Astrocyte of the spinal cord (primary cell): ENCODE data around the gene NAGS.
"Not testable (repeated sequence)": the region's sequence is repeated elsewhere in the genome, so short reads cannot be mapped to it uniquely, and the experiment has no call there.

Source experiments
- DNase-seq: peaks from one replicate; pipeline ENCODE4 v3.0.0; 2011; ENCODE audit warnings: low read depth, low spot score
- H3K4me3 ChIP-seq: 2 replicates; pipeline ENCODE4 v1.5.1; 2011; ENCODE audit warnings: low read depth, mild to moderate bottlenecking, low read length, moderate library complexity
- in situ Hi-C: cut with HindIII; loops from 2 replicates; pipeline ENCODE4 v1.10.0; 2017; ENCODE audit warnings: low sequenced_read_pairs
- TF ChIP-seq, protein P1 (sequence below): IDR thresholded peaks from 2 replicates; pipeline ENCODE4 v1.5.1; 2012; ENCODE audit warnings: low read depth, mild to moderate bottlenecking, low read length, inconsistent platforms

NAGS gene

GRCh38 chr17:43966276-43966675 lies 38.1 kb upstream of the NAGS start:
- TF ChIP-seq, protein P1, sequence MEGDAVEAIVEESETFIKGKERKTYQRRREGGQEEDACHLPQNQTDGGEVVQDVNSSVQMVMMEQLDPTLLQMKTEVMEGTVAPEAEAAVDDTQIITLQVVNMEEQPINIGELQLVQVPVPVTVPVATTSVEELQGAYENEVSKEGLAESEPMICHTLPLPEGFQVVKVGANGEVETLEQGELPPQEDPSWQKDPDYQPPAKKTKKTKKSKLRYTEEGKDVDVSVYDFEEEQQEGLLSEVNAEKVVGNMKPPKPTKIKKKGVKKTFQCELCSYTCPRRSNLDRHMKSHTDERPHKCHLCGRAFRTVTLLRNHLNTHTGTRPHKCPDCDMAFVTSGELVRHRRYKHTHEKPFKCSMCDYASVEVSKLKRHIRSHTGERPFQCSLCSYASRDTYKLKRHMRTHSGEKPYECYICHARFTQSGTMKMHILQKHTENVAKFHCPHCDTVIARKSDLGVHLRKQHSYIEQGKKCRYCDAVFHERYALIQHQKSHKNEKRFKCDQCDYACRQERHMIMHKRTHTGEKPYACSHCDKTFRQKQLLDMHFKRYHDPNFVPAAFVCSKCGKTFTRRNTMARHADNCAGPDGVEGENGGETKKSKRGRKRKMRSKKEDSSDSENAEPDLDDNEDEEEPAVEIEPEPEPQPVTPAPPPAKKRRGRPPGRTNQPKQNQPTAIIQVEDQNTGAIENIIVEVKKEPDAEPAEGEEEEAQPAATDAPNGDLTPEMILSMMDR: no peak
- in situ Hi-C loops: no loop called here

GRCh38 chr17:43967251-43967875 lies 37.1 kb upstream of the NAGS start:
- in situ Hi-C loops: no loop called here
- H3K4me3 ChIP-seq: no peak overlapping the region
- TF ChIP-seq, protein P1: no peak
- DNase-seq: no peak

More at GRCh38 chr17:43966276-43966675, 38.1 kb upstream of the NAGS start:
- no peak overlapping the region for H3K4me3 ChIP-seq
- DNase-seq: no peak

DNA sequence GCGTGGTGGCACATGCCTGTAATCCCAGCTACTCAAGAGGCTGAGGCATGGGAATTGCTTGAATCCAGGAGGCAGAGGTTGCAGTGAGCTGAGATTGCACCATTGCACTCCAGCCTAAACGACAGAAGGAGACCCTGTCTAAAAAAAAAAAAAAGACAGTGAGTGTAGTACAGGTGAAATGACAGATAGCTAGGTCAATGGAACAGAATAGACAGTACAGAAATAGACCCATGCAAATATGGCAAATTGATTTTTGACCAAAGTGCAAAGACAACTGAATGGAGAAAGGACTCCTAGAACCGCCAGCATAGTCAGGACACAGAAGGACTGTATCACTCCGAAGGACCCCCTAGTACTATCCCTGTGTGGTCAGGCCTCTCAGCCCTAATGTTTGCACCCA lies 34.1 kb upstream of the NAGS start:
- TF ChIP-seq, protein P1: no peak

GRCh38 chr17:43971436-43971835 lies 33.0 kb upstream of the NAGS start:
- DNase-seq, H3K4me3 ChIP-seq, in situ Hi-C loops: not testable (repeated sequence)

More for the DNA sequence above, 34.1 kb upstream of the NAGS start:
- H3K4me3 ChIP-seq: no peak overlapping the region
- in situ Hi-C loops: no loop called here
- DNase-seq: no peak

- in situ Hi-C loops, DNase-seq, H3K4me3 ChIP-seq: not testable (repeated sequence)
Observed at GRCh38 chr17:43972444-43973212, 31.8 kb upstream of the NAGS start.

DNA sequence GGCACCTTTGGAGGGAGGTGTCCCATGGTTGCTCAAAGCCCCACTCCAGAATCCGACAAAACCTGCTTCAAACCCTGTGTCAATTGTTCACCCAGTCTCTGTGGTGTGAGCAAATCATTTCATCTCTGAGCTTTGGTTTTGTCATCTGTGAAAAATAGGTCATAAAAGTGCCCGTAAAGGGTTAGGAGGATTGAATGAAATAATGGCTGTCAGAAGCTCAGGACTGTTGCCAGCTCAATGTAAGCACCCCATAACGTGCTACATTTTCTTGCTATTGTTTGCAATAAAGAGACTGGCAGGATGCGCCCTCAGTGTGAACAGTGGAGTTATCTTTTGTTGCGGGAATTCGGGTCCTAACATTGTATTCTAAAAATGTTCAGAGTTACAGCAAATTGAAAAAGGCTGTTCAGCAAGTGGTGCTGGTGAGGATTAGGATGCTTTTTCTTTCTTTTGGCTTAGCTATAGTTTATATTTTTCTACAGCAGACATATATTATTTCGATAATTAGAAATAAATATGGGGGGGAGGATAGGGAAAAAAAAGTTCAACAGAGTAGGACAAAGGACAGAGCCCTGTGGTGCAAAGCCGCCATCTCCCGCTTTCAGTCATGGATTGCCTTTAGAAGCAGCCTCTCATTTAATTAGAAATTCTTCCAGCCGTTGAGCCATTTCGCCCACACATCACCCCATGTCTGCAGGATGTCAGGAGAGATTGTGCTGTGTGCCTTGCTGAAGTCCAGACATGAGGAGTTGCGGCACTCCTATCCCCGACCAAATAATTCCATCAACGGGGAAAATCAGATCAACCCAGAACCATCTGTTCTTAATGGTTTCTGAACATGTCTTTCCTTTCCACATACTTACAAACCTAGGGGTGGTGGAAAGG lies 29.8 kb upstream of the NAGS start:
- TF ChIP-seq, protein P1: no peak
- DNase-seq: no peak
- H3K4me3 ChIP-seq: no peak overlapping the region
- in situ Hi-C loops: no loop called here

GRCh38 chr17:43975898-43976297 lies 28.5 kb upstream of the NAGS start:
- H3K4me3 ChIP-seq: no peak overlapping the region
- in situ Hi-C loops: no loop called here
- DNase-seq: no peak
- TF ChIP-seq, protein P1: no peak
